ENCODE measurements around the gene CWC27.
"Not testable (repeated sequence)": the region's sequence is repeated elsewhere in the genome, so short reads cannot be mapped to it uniquely, and the experiment has no call there.

Gene CWC27

DNA sequence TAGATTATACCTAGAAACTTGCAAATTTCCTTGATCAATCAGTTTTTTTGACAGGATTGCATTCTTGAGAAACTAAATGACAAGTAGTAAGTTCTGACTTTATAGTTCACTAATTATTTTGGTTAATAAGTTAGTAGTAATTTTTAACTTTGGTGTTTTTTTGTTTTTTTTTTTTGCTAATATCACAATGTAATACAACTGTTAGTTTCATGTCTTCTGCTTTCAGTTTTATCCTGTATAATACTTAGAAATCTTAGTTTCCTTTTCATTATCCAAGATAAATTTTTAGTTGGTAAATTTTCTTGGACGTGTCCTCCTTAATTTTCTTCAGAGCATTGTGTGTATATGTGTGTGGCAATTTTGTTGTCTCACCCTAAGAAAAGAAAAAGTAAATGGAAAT lies 57.8 kb downstream of the CWC27 start:
- H3K9me3 ChIP-seq (ENCODE audit: severe bottlenecking) = peaks cover 3% of the 10 kb centered on the region
- no peaks in the 10 kb centered on the region for H3K36me3 ChIP-seq
- no peak overlapping the region for H3K27ac ChIP-seq
- no peak for DNase-seq
- TF ChIP-seq, protein P1, sequence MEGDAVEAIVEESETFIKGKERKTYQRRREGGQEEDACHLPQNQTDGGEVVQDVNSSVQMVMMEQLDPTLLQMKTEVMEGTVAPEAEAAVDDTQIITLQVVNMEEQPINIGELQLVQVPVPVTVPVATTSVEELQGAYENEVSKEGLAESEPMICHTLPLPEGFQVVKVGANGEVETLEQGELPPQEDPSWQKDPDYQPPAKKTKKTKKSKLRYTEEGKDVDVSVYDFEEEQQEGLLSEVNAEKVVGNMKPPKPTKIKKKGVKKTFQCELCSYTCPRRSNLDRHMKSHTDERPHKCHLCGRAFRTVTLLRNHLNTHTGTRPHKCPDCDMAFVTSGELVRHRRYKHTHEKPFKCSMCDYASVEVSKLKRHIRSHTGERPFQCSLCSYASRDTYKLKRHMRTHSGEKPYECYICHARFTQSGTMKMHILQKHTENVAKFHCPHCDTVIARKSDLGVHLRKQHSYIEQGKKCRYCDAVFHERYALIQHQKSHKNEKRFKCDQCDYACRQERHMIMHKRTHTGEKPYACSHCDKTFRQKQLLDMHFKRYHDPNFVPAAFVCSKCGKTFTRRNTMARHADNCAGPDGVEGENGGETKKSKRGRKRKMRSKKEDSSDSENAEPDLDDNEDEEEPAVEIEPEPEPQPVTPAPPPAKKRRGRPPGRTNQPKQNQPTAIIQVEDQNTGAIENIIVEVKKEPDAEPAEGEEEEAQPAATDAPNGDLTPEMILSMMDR (IDR thresholded peaks at IDR 0.05; ENCODE audit: low read depth, low read length) = no peak
- H3K27me3 ChIP-seq (ENCODE audit: insufficient read depth, low read depth, severe bottlenecking) = no peaks in the 10 kb centered on the region
- H3K4me3 ChIP-seq (ENCODE audit: low read depth, low read length) = no peak overlapping the region

DNA sequence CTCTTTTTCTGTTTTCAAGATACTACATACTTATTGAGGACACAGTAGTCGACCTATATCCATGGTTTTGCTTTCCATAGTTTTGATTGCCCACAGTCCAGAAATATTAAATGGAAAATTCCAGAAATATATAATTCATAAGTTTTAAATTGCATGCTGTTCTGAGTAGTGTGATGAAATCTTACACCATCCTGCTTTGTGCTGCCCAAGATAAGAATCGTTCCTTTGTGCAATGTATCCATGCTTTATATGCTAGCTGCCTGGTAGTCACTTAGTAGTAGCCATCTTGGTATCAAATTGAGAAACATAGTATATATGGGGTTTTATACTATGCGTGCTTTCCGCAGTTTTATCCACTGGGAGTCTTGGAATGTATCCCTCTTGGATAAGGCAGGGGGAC lies 59.0 kb downstream of the CWC27 start:
- no peaks in the 10 kb centered on the region for H3K27me3 ChIP-seq (ENCODE audit: insufficient read depth, low read depth, severe bottlenecking)
- H3K27ac ChIP-seq = no peak overlapping the region
- H3K9me3 ChIP-seq (ENCODE audit: severe bottlenecking) = peaks cover 3% of the 10 kb centered on the region
- no peaks in the 10 kb centered on the region for H3K36me3 ChIP-seq
- no peak for DNase-seq
- no peak overlapping the region for H3K4me3 ChIP-seq (ENCODE audit: low read depth, low read length)
- TF ChIP-seq, protein P1 (IDR thresholded peaks at IDR 0.05; ENCODE audit: low read depth, low read length) = no peak

DNA sequence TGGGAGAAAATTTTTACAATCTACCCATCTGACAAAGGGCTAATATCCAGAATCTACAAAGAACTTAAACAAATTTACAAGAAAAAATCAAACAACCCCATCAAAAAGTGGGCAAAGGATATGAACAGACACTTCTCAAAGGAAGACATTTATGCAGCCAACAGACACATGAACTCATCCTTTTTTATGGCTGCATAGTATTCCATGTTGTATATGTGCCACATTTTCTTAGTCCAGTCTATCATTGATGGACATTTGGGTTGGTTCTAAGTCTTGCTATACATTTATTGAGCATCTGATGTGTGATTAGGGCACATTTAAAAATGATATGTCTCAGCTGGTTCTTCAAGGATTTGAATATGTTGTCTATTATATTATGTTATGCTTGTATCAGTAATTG lies 61.9 kb downstream of the CWC27 start:
- not testable (repeated sequence) for H3K4me3 ChIP-seq (ENCODE audit: low read depth, low read length); H3K9me3 ChIP-seq (ENCODE audit: severe bottlenecking); H3K27me3 ChIP-seq (ENCODE audit: insufficient read depth, low read depth, severe bottlenecking); H3K36me3 ChIP-seq; DNase-seq; H3K27ac ChIP-seq

DNA sequence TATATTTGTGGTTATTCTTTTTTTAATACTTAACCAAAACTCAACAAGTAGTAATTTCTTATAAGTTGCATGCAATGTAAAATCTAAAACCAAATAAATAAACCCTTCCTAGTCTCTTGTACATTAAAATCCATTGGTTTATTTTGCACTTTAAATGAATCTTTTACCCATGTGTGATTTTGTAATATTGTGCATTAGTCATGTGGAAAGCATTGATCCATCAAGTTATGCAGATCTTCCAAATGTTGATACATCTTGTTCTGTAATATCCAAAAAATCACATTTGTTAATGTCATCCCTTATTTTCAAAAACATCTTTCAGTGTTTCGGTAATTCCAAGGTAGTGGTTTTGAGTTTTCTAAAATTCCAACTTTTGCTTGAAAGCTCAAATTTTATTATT lies 63.3 kb downstream of the CWC27 start:
- TF ChIP-seq, protein P1 (IDR thresholded peaks at IDR 0.05; ENCODE audit: low read depth, low read length) = no peak
- no peaks in the 10 kb centered on the region for H3K36me3 ChIP-seq
- H3K27ac ChIP-seq = no peak overlapping the region
- no peaks in the 10 kb centered on the region for H3K27me3 ChIP-seq (ENCODE audit: insufficient read depth, low read depth, severe bottlenecking)
- no peak for DNase-seq
- H3K9me3 ChIP-seq (ENCODE audit: severe bottlenecking) = peaks cover 3% of the 10 kb centered on the region
- H3K4me3 ChIP-seq (ENCODE audit: low read depth, low read length) = no peak overlapping the region

DNA sequence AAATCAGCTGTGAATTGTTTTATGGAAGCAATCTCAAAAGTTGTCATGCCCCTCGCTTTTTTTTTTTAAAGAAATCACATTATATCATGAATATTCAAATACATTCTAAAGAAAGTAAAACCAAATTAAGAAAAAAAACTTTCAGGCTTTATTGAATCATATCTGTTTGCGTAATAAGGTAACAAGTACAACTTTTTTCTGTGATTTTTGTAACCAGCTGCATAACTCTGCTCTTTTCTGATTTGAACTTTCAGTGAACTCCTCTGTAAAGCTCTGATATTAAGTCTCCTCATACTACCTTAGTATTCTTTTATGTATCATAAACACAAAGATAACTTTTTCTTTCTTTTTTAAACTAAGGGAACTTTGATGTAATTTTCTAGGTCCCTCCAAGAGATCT lies 65.3 kb downstream of the CWC27 start:
- no peak for DNase-seq
- Histone ChIP-seq H3K36me3 (no peaks in the 10 kb centered on the region), H3K27ac (no peak overlapping the region), H3K4me3 (ENCODE audit: low read depth, low read length) (no peak overlapping the region), H3K27me3 (ENCODE audit: insufficient read depth, low read depth, severe bottlenecking) (no peaks in the 10 kb centered on the region), H3K9me3 (ENCODE audit: severe bottlenecking) (peaks cover 3% of the 10 kb centered on the region)
- TF ChIP-seq, protein P1 (IDR thresholded peaks at IDR 0.05; ENCODE audit: low read depth, low read length) = no peak

DNA sequence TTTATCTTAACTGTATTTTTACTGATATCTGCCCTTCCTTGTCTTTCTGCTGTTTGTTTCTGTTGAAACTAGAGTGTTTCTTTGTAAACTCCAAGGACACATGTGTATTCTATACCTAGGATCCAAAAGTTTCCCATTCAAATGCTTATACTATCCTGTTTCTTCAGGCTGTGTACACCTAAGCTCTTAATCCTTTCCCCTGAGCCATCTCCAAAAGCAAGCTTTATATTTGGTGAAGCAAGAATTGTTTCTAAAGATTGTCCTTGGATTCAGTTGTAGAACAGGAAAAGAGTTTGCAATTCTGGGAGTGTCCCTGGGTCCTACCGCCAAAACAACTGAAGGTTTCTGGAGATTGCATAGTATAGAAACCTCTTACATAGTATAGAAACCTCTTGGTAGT lies 65.9 kb downstream of the CWC27 start:
- H3K9me3 ChIP-seq (ENCODE audit: severe bottlenecking) = peaks cover 3% of the 10 kb centered on the region

More for the DNA sequence above, 65.9 kb downstream of the CWC27 start:
- no peaks in the 10 kb centered on the region for H3K27me3 ChIP-seq (ENCODE audit: insufficient read depth, low read depth, severe bottlenecking)
- H3K4me3 ChIP-seq (ENCODE audit: low read depth, low read length) = no peak overlapping the region
- H3K36me3 ChIP-seq = no peaks in the 10 kb centered on the region
- H3K27ac ChIP-seq = no peak overlapping the region
- DNase-seq = no peak
- TF ChIP-seq, protein P1 (IDR thresholded peaks at IDR 0.05; ENCODE audit: low read depth, low read length) = no peak
